H9 (cell line): ENCODE results near the gene NHP2. TPM values are rescaled to one million over a fixed set of nuclear protein-coding genes. Genes with fewer than 3 reads are reported as not detected.

ENCODE experiments used
- DNase-seq: peaks from one replicate; pipeline ENCODE4 v3.0.0-alpha.2; 2017
- H2AFZ ChIP-seq: one replicate; pipeline ENCODE4 v1.6.1; 2013; ENCODE audit warnings: mild to moderate bottlenecking, low read length, control low read depth, moderate library complexity
- H2AK5ac ChIP-seq: 2 replicates; pipeline ENCODE4 v1.6.1; 2013; ENCODE audit warnings: low read length, control low read depth, mixed read lengths; ENCODE audit not compliant: insufficient read length
- H2BK120ac ChIP-seq: one replicate; pipeline ENCODE4 v1.6.1; 2013; ENCODE audit warnings: low read depth, mild to moderate bottlenecking, low read length, control low read depth, inconsistent platforms; ENCODE audit not compliant: poor library complexity, severe bottlenecking
- H2BK12ac ChIP-seq: 2 replicates; pipeline ENCODE4 v1.6.1; 2013; ENCODE audit warnings: low read length, control low read depth, mixed read lengths, low read depth; ENCODE audit not compliant: insufficient read length
- H2BK15ac ChIP-seq: 2 replicates; pipeline ENCODE4 v1.6.1; 2013; ENCODE audit warnings: low read depth, low read length, control low read depth
- H2BK20ac ChIP-seq: one replicate; pipeline ENCODE4 v1.6.1; 2013; ENCODE audit warnings: low read depth, mild to moderate bottlenecking, low read length, control low read depth, inconsistent platforms; ENCODE audit not compliant: poor library complexity, severe bottlenecking
- H2BK5ac ChIP-seq: 2 replicates; pipeline ENCODE4 v1.6.1; 2013; ENCODE audit warnings: low read length, control low read depth, mixed read lengths; ENCODE audit not compliant: insufficient read length
- H3K14ac ChIP-seq: 2 replicates; pipeline ENCODE4 v1.6.1; 2013; ENCODE audit warnings: low read length, control low read depth; ENCODE audit not compliant: insufficient read depth
- H3K18ac ChIP-seq: 2 replicates; pipeline ENCODE4 v1.6.1; 2013; ENCODE audit warnings: low read depth, mild to moderate bottlenecking, mixed read lengths, low read length, control low read depth; ENCODE audit not compliant: insufficient read length
- H3K23ac ChIP-seq: 2 replicates; pipeline ENCODE4 v1.6.1; 2013; ENCODE audit warnings: low read length, control low read depth, mixed read lengths, low read depth; ENCODE audit not compliant: insufficient read length
- H3K23me2 ChIP-seq: 2 replicates; pipeline ENCODE4 v1.6.1; 2013; ENCODE audit warnings: low read depth, mild to moderate bottlenecking, mixed read lengths, low read length, control low read depth; ENCODE audit not compliant: insufficient read length, poor library complexity, severe bottlenecking
- H3K27ac ChIP-seq: 2 replicates; pipeline ENCODE4 v1.5.1; 2013; ENCODE audit warnings: low read length, control low read depth, mixed read lengths, low read depth; ENCODE audit not compliant: insufficient read length
- H3K27me3 ChIP-seq: 2 replicates; pipeline ENCODE4 v1.6.1; 2013; ENCODE audit warnings: low read length, control low read depth, inconsistent platforms; ENCODE audit not compliant: insufficient read depth
- H3K4ac ChIP-seq: 2 replicates; pipeline ENCODE4 v1.6.1; 2013; ENCODE audit warnings: low read depth, mild to moderate bottlenecking, control low read depth, inconsistent platforms, low read length, moderate library complexity
- H3K4me1 ChIP-seq: 2 replicates; pipeline ENCODE4 v1.6.1; 2013; ENCODE audit warnings: low read length, control low read depth, inconsistent platforms; ENCODE audit not compliant: insufficient read depth
- H3K4me2 ChIP-seq: 2 replicates; pipeline ENCODE4 v1.6.1; 2013; ENCODE audit warnings: low read length, control low read depth, mixed read lengths; ENCODE audit not compliant: insufficient read length, insufficient read depth
- H3K56ac ChIP-seq: 2 replicates; pipeline ENCODE4 v1.6.1; 2013; ENCODE audit warnings: low read depth, mild to moderate bottlenecking, mixed read lengths, low read length, control low read depth; ENCODE audit not compliant: insufficient read length
- H3K79me1 ChIP-seq: 2 replicates; pipeline ENCODE4 v1.6.1; 2013; ENCODE audit warnings: low read depth, mild to moderate bottlenecking, moderate library complexity, low read length, control low read depth, inconsistent platforms; ENCODE audit not compliant: insufficient read depth, poor library complexity, severe bottlenecking
- H3K79me2 ChIP-seq: 2 replicates; pipeline ENCODE4 v1.6.1; 2013; ENCODE audit warnings: low read length, control low read depth, inconsistent platforms; ENCODE audit not compliant: insufficient read depth
- H3K9ac ChIP-seq: 2 replicates; pipeline ENCODE4 v1.6.1; 2013; ENCODE audit warnings: low read length, control low read depth, mixed read lengths; ENCODE audit not compliant: insufficient read length; ENCODE audit errors: extremely low read depth
- H3K9me3 ChIP-seq: one replicate; pipeline ENCODE4 v1.6.1; 2013; ENCODE audit warnings: low read depth, low read length, inconsistent platforms; ENCODE audit not compliant: control insufficient read depth
- H3T11ph ChIP-seq: one replicate; pipeline ENCODE4 v1.6.1; 2013; ENCODE audit warnings: mild to moderate bottlenecking, low read length, control low read depth, inconsistent platforms
- H4K20me1 ChIP-seq: one replicate; pipeline ENCODE4 v1.6.1; 2013; ENCODE audit not compliant: control insufficient read depth, insufficient read length, insufficient read depth
- H4K5ac ChIP-seq: 2 replicates; pipeline ENCODE4 v1.6.1; 2013; ENCODE audit warnings: low read depth, mild to moderate bottlenecking, mixed read lengths, low read length, control low read depth; ENCODE audit not compliant: insufficient read length
- H4K8ac ChIP-seq: replicated peaks from 2 replicates; pipeline ENCODE4 v1.6.1; 2013; ENCODE audit warnings: low read length, control low read depth, mixed read lengths, low read depth; ENCODE audit not compliant: insufficient read length
- H4K91ac ChIP-seq: 2 replicates; pipeline ENCODE4 v1.6.1; 2013; ENCODE audit warnings: low read depth, mild to moderate bottlenecking, moderate library complexity, mixed read lengths, low read length, control low read depth; ENCODE audit not compliant: insufficient read length
- H3K27ac Mint-ChIP-seq, 3 experiments: 2 replicates in 2 of 3; 3 replicates in 1 of 3; pipeline ENCODE4 v1.8.0; 2020 to 2021; ENCODE audit warnings: mixed read lengths in 3 of 3, mild to moderate bottlenecking in 1 of 3, moderate library complexity in 1 of 3
- H3K27me3 Mint-ChIP-seq: 2 replicates; pipeline ENCODE4 v1.8.0; 2021; ENCODE audit warnings: low read depth, mild to moderate bottlenecking, moderate library complexity, mixed read lengths
- H3K36me3 Mint-ChIP-seq, 3 experiments: 2 replicates in 2 of 3; 3 replicates in 1 of 3; pipeline ENCODE4 v1.8.0; 2020 to 2021; ENCODE audit warnings: low read depth in 3 of 3, mixed read lengths in 3 of 3; ENCODE audit not compliant: insufficient read depth in 1 of 3
- H3K4me1 Mint-ChIP-seq, 2 experiments: 2 replicates each; pipeline ENCODE4 v1.8.0; 2020; ENCODE audit warnings: mixed read lengths in 2 of 2
- H3K4me3 Mint-ChIP-seq, 2 experiments: 2 replicates in 1 of 2; 3 replicates in 1 of 2; pipeline ENCODE4 v1.8.0; 2020 to 2021; ENCODE audit warnings: mild to moderate bottlenecking in 2 of 2, mixed read lengths in 2 of 2, moderate library complexity in 1 of 2
- H3K9me3 Mint-ChIP-seq, 2 experiments: 2 replicates in 1 of 2; 3 replicates in 1 of 2; pipeline ENCODE4 v1.8.0; 2020; ENCODE audit warnings: mild to moderate bottlenecking in 2 of 2, mixed read lengths in 2 of 2, moderate library complexity in 1 of 2
- CTCF ChIP-seq: fragments of 200-600 bp; sonication (generic); conservative IDR thresholded peaks from 3 replicates; pipeline ENCODE4 v1.8.0; 2021; ENCODE audit warnings: antibody characterized with exemption, mild to moderate bottlenecking
- WGBS: extraction: QIAGEN DNeasy Blood & Tissue Kit; methylation state at CpG from one replicate; pipeline ENCODE4 v1.1.7; 2013; ENCODE audit warnings: missing lambda C conversion rate, low lambda C conversion rate, mixed read lengths; ENCODE audit not compliant: insufficient read length; ENCODE audit errors: extremely low coverage; 5-methylcytosine and 5-hydroxymethylcytosine counted together
- total RNA-seq: library from RNA; stranded (reverse); gene quantifications from 2 replicates; pipeline ENCODE4 v1.2.1, GENCODE V29; 2021

NHP2 gene
- total RNA-seq, 1 experiment from 2014 or later: 232 TPM

- Histone ChIP-seq H3K4ac (no peak overlapping the region), H3K27ac (no peak overlapping the region)
These were observed 7.5 kb downstream of the NHP2 start for GRCh38 chr5:178145965-178146820.

More at GRCh38 chr5:178145965-178146820, 7.5 kb downstream of the NHP2 start:
- Histone ChIP-seq H4K5ac (no peak overlapping the region), H4K20me1 (peaks cover 2% of the 10 kb centered on the region), H4K91ac (no peak overlapping the region), H3K4me1 (no peaks in the 10 kb centered on the region), H2AFZ (no peak overlapping the region), H3K56ac (no peak overlapping the region), H3K4me2 (no peak overlapping the region), H3K79me2 (no peaks in the 10 kb centered on the region), H2BK120ac (no peak overlapping the region), H4K8ac (no peak overlapping the region), H3K9ac (no peak overlapping the region), H2BK20ac (no peak overlapping the region), H2BK5ac (no peak overlapping the region), H3K23me2 (no peaks in the 10 kb centered on the region), H3K27me3 (no peaks in the 10 kb centered on the region), H3K79me1 (no peaks in the 10 kb centered on the region), H2BK12ac (no peak overlapping the region), H3K23ac (no peak overlapping the region), H3T11ph (no peak overlapping the region), H3K18ac (no peak overlapping the region), H2BK15ac (no peak overlapping the region), H3K14ac (no peak overlapping the region), H2AK5ac (no peak overlapping the region), H3K9me3 (no peaks in the 10 kb centered on the region)
- peak; percentile 93 for TF ChIP-seq CTCF
- no peaks in the 10 kb centered on the region for H3K9me3 Mint-ChIP-seq
- H3K36me3 Mint-ChIP-seq: peaks cover 59 to 95% (median 87%) of the 10 kb centered on the region in 3 experiments; a peak in 6 of 7 replicates
- no CpG with 5 or more reads among the region's 14 CpGs for WGBS
- peak; percentile 91 for DNase-seq
- H3K4me3 Mint-ChIP-seq: no peak overlapping the region; a peak in 1 of 5 replicates
- peaks cover 2% of the 10 kb centered on the region; the same call in 1 of the 2 replicates for H3K27me3 Mint-ChIP-seq
- H3K4me1 Mint-ChIP-seq: peaks cover 2 to 3% of the 10 kb centered on the region in 2 experiments; a peak in 2 of 4 replicates
- H3K27ac Mint-ChIP-seq: peak overlapping the region in 2 of 3 experiments; percentile 71 to 73; a peak in 2 of 7 replicates
